Forelimb muscle (tissue), 1 donor: Measurements from ENCODE around the gene PRKACA. TPM values are rescaled to one million over a fixed set of nuclear protein-coding genes. Genes with fewer than 3 reads are reported as not detected.
A peak's percentile ranks its signal among the peaks of the same experiment; 100 is the strongest.
"Not testable (repeated sequence)": the region's sequence is repeated elsewhere in the genome, so short reads cannot be mapped to it uniquely, and the experiment has no call there.

ENCODE experiments used
- DNase-seq: peaks from one replicate; pipeline ENCODE4 v3.0.0-alpha.2; 2013; ENCODE audit warnings: low read depth
- polyA plus RNA-seq: library from polyadenylated mRNA; unstranded; fragments of 120-200 nt; gene quantifications from one replicate; pipeline ENCODE4 v1.2.1, GENCODE V29; 2013; ENCODE audit not compliant: insufficient read length

The PRKACA gene
- polyA plus RNA-seq, 1 donor: 501 TPM

DNA sequence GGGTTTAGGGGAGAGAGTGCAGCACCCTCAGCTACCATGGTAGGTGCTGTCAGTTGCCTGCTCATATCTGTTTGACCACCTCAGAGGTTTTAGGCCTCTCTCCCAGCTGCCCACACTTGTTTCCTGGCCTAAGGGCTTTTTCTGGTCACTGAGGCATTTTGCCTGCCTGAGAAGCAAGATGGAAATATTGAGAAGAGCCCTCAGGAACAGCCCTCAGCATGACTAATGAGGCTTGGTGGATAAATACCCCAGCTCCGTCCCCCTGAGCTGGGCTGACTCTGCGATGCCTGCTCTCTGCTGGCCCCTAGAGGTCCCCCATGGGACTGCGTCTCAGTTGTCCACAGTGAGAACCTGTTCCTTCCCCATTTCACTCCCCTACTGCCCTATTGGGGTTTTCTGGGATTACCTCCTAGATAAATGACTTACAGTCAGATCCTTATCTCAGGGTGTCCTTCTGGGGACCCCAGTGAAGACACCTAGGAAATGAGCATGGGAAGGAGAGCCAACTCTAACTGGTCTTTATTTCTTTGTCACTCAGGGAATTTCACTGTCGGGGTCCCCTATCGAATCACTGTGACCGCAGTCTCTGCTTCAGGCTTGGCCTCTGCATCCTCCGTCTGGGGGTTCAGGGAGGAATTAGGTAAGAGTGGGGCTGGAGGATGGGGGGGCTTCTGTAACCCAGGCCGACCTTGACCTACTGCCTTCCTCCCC lies 69.0 kb downstream of the PRKACA start:
- no peak for DNase-seq

DNA sequence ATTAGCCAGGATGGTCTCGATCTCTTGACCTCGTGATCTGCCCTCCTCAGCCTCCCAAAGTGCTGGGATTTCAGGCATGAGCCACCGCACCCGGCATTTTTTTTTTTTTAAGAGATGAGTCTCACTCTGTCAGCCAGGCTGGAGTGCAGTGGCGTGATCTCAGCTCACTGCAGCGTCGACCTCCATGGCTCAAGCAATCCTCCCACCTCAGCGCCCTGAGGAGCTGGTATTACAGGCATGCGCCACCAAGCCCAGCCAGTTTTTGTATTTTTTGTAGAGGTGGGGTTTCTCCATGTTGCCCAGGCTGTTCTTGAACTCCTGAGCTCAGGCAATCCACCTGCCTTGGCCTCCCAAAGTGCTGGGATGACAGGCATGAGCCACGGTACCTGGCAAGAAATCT lies 69.7 kb downstream of the PRKACA start:
- DNase-seq: not testable (repeated sequence)

DNA sequence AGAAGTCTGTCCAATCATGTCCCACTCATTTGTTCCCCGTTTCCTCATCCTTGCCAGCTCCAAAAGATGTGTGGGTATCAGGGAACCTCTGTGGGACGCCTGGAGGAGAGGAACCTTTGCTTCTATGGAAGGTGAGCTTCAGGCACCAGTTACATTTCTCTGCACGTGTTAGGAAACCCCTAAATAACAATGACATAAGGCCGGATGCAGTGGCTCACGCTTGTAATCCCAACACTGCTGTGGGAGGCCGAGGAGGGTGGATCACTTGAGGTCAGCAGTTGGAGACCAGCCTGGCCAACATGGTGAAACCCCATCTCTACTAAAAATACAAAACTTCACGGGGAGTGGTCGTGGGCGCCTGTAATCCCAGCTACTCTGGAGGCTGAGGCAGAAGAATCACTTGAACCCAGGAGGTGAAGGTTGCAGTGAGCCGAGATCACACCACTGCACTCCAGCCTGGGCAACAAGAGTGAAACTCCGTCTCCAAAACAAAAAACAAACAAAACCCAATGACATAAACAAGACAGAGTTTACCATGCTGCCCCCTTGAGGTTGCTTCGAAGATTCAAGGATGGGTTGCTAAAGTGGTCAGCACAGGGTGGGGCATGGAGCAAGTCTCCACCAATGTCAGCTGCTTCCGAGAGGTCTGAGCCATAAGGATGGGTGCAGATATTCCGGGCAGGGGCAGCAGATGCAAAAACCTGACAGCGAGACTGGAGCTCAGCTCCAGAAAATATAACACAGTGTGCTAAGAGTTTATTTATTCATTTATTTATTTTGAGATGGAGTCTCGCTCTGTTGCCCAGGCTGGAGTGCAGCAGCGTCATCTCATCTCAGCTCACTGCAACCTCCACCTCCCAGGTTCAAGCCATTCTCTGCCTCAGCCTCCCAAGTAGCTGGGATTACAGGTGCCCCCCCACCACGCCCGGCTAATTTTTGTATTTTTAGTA lies 74.6 kb downstream of the PRKACA start:
- DNase-seq: peak; percentile 62

Other genes with a start within 250 kb of the PRKACA start
- 2.0 TPM for gene NANOS3, start 240.6 kb downstream of the PRKACA start, polyA plus RNA-seq
- gene BRME1, start 211.6 kb downstream of the PRKACA start, polyA plus RNA-seq: 3.0 TPM
- 13.2 TPM for gene CC2D1A, start 211.6 kb downstream of the PRKACA start, polyA plus RNA-seq
- gene PODNL1, start 179.3 kb downstream of the PRKACA start, polyA plus RNA-seq: 0.75 TPM
- 20.9 TPM for gene DCAF15, start 165.3 kb downstream of the PRKACA start, polyA plus RNA-seq
- gene RFX1, start 111.4 kb downstream of the PRKACA start, polyA plus RNA-seq: 5.8 TPM
- not detected for gene RLN3, start 89.6 kb downstream of the PRKACA start, polyA plus RNA-seq
- gene IL27RA, start 86.0 kb downstream of the PRKACA start, polyA plus RNA-seq: 3.0 TPM
- gene PALM3, start 55.7 kb downstream of the PRKACA start, polyA plus RNA-seq: 0.28 TPM
- 0.65 TPM for gene MISP3, start 45.0 kb downstream of the PRKACA start, polyA plus RNA-seq
- gene C19orf67, start 32.0 kb downstream of the PRKACA start, polyA plus RNA-seq: not detected
- gene SAMD1, start 27.0 kb downstream of the PRKACA start, polyA plus RNA-seq: 45.6 TPM
- 6.7 TPM for gene ASF1B, start 18.8 kb upstream of the PRKACA start, polyA plus RNA-seq
- gene ADGRL1, start 88.4 kb upstream of the PRKACA start, polyA plus RNA-seq: 14.6 TPM